ENCODE data around the gene TMEM269. TPM values are rescaled to one million over a fixed set of nuclear protein-coding genes. Genes with fewer than 3 reads are reported as not detected.

The TMEM269 gene
- total RNA-seq, 1 experiment from 2014 or later = 0.28 TPM

GRCh38 chr1:42752284-42752683, 32.5 kb upstream of the TMEM269 start:
- no peak overlapping the region for H2AFZ ChIP-seq
- no peaks in the 10 kb centered on the region for H3K4me1 ChIP-seq (replicated peaks; ENCODE audit: insufficient read depth)
- no peak overlapping the region for H3K4me2 ChIP-seq
- no TSS peak for BruUV-seq (replicated peaks)
- H3K4me3 ChIP-seq = no peak overlapping the region
- intact Hi-C loops (cut with micrococcal nuclease; ENCODE audit: unreplicated experiment) = no loop called here
- TF ChIP-seq EZH2 (IDR thresholded peaks at IDR 0.05; ENCODE audit: low read depth) (no peak), CTCF (conservative IDR thresholded peaks at IDR 0.05) (no peak)
- POLR2A ChIA-PET (ENCODE audit: unreplicated experiment) = no interaction called here
- DNase-seq = no peak
- no peaks in the 10 kb centered on the region for H3K9me3 ChIP-seq (ENCODE audit: insufficient read depth, low read depth)
- no peaks in the 10 kb centered on the region for H3K9me2 ChIP-seq (ENCODE audit: insufficient read depth)
- H3K36me3 ChIP-seq (ENCODE audit: low read depth) = 0 out of 2 replicates have a peak, but pooled peaks cover 4% of the 10 kb centered on the region
- H3F3A ChIP-seq (ENCODE audit: insufficient read depth, low read depth) = no peaks in the 10 kb centered on the region
- no peak overlapping the region for H3K27ac ChIP-seq
- H4K20me1 ChIP-seq (ENCODE audit: insufficient read depth) = no peaks in the 10 kb centered on the region
- H3K27me3 ChIP-seq (ENCODE audit: insufficient read depth, low read depth) = no peaks in the 10 kb centered on the region
- no peaks in the 10 kb centered on the region for H3K79me2 ChIP-seq (ENCODE audit: low read depth)
- CTCF ChIA-PET = no interaction called here

DNA sequence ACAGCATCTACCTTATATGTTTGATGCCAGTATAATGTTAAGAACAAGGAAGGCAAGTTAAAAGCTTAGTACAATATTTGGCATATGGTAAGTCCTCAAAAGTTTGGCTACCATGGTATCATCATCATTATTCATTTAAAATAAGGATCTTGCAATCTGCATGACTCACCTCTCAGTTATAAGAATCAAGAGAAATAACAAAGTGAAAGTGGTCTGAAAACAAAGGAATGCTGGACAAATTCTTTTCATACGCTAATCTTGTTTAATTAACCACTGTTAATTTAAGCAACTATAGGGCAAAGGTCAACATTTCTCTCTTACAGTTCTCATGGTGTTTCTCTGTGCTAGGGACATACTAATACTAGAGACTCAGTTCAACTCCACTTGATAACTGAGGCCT, 31.7 kb upstream of the TMEM269 start:
- Histone ChIP-seq H3K79me2 (ENCODE audit: low read depth) (no peaks in the 10 kb centered on the region), H3F3A (ENCODE audit: insufficient read depth, low read depth) (no peaks in the 10 kb centered on the region), H3K27ac (no peak overlapping the region), H3K9me2 (ENCODE audit: insufficient read depth) (no peaks in the 10 kb centered on the region), H3K4me3 (no peak overlapping the region), H3K4me2 (no peak overlapping the region), H3K36me3 (ENCODE audit: low read depth) (0 out of 2 replicates have a peak, but pooled peaks cover 4% of the 10 kb centered on the region), H2AFZ (no peak overlapping the region), H3K27me3 (ENCODE audit: insufficient read depth, low read depth) (no peaks in the 10 kb centered on the region), H3K9me3 (ENCODE audit: insufficient read depth, low read depth) (no peaks in the 10 kb centered on the region), H4K20me1 (ENCODE audit: insufficient read depth) (no peaks in the 10 kb centered on the region), H3K4me1 (replicated peaks; ENCODE audit: insufficient read depth) (no peaks in the 10 kb centered on the region)
- intact Hi-C loops (cut with micrococcal nuclease; ENCODE audit: unreplicated experiment) = no loop called here
- ChIA-PET CTCF (no interaction called here), POLR2A (ENCODE audit: unreplicated experiment) (interaction anchor here (0.6 kb wide), 1 partner anchor 184 kb away, joined by 7 read pairs; no protein-coding TSS in a partner anchor)
- no peak for DNase-seq
- no TSS peak for BruUV-seq (replicated peaks)
- TF ChIP-seq CTCF (conservative IDR thresholded peaks at IDR 0.05) (no peak), EZH2 (IDR thresholded peaks at IDR 0.05; ENCODE audit: low read depth) (no peak)

- no peaks in the 10 kb centered on the region for H3K79me2 ChIP-seq (ENCODE audit: low read depth)
- no peaks in the 10 kb centered on the region for H4K20me1 ChIP-seq (ENCODE audit: insufficient read depth)
- peak in 1 of 2 experiments; percentile 34 for DNase-seq
- H3K27ac ChIP-seq = no peak overlapping the region
- H3K36me3 ChIP-seq (ENCODE audit: low read depth) = 0 out of 2 replicates have a peak, but pooled peaks cover 4% of the 10 kb centered on the region
- POLR2A ChIA-PET (ENCODE audit: unreplicated experiment) = no interaction called here
- CTCF ChIA-PET = interaction anchor here (0.6 kb wide), 1 partner anchor 564 kb away, joined by 3 read pairs; no protein-coding TSS in a partner anchor
- intact Hi-C loops (cut with micrococcal nuclease; ENCODE audit: unreplicated experiment) = loop anchor here (5.0 kb wide), 1 partner anchor 180 kb away; no protein-coding TSS in a partner anchor
- no peak overlapping the region for H3K4me3 ChIP-seq
- H3K27me3 ChIP-seq (ENCODE audit: insufficient read depth, low read depth) = no peaks in the 10 kb centered on the region
- no peak overlapping the region for H3K4me2 ChIP-seq
- TF ChIP-seq EZH2 (IDR thresholded peaks at IDR 0.05; ENCODE audit: low read depth) (no peak), CTCF (conservative IDR thresholded peaks at IDR 0.05) (peak; percentile 83)
- H3K9me2 ChIP-seq (ENCODE audit: insufficient read depth) = no peaks in the 10 kb centered on the region
- no TSS peak for BruUV-seq (replicated peaks)
- no peaks in the 10 kb centered on the region for H3K4me1 ChIP-seq (replicated peaks; ENCODE audit: insufficient read depth)
- H3F3A ChIP-seq (ENCODE audit: insufficient read depth, low read depth) = no peaks in the 10 kb centered on the region; the same call in 1 of the 2 replicates
- H3K9me3 ChIP-seq (ENCODE audit: insufficient read depth, low read depth) = no peaks in the 10 kb centered on the region
- no peak overlapping the region for H2AFZ ChIP-seq
Observed at GRCh38 chr1:42756956-42757891, 27.6 kb upstream of the TMEM269 start.
